HepG2 (cell line): ENCODE results near the gene RFX2. TPM values are rescaled to one million over a fixed set of nuclear protein-coding genes. Genes with fewer than 3 reads are reported as not detected.

Source experiments
- ATAC-seq: fragments of 200-7000 bp; cut with Tn5 transposase; 3 replicates; pipeline ENCODE4 v1.9.1; 2020; ENCODE audit warnings: mild to moderate bottlenecking, moderate library complexity
- BruUV-seq: library from RNA; stranded (reverse); fragments of 400-500 nt; replicated peaks from 2 replicates; lab custom pipeline; 2021; lab: Mats Ljungman, UMichigan
- CTCF ChIA-PET: fragments of 300-600 bp; formaldehyde crosslinking; extraction: SDS; loops from one replicate; lab custom pipeline; 2021; ENCODE audit warnings: low total read pairs, inconsistent platforms, low intra/inter-chr PET ratio; lab: Yijun Ruan, JAX
- POLR2A ChIA-PET: fragments of 350-600 bp; sonication (Branson Sonifier 250); formaldehyde crosslinking; loops from one replicate; lab custom pipeline; 2020; ENCODE audit warnings: antibody characterized with exemption, inconsistent platforms; lab: Yijun Ruan, JAX
- DNase-seq: peaks from one replicate; pipeline ENCODE4 v3.0.0-alpha.2; 2015; ENCODE audit warnings: low spot score
- FAIRE-seq: peaks from 3 replicates; lab custom pipeline; 2011; peaks lifted over from hg19 to GRCh38; lab: Jason Lieb, UNC
- H2AFZ ChIP-seq: one replicate; pipeline ENCODE4 v1.6.1; 2011; ENCODE audit warnings: low read length, inconsistent platforms
- H3K27ac ChIP-seq: fragments of 300-600 bp; 3 replicates; pipeline ENCODE4 v1.8.0; 2011; ENCODE audit warnings: mixed run types, mild to moderate bottlenecking, mixed read lengths, low read length, inconsistent platforms; ENCODE audit not compliant: insufficient read depth; ENCODE audit errors: extremely low read length
- H3K27me3 ChIP-seq, 2 experiments: fragments of 200-600 bp in 1 of 2; 2 replicates in 1 of 2; 3 replicates in 1 of 2; pipeline versions ENCODE4 v1.6.0 to v1.8.0; 2011; ENCODE audit warnings: low read length in 2 of 2, mild to moderate bottlenecking in 2 of 2, moderate library complexity in 2 of 2, inconsistent platforms in 1 of 2; ENCODE audit not compliant: insufficient read depth in 2 of 2, control insufficient read depth in 1 of 2
- H3K36me3 ChIP-seq, 2 experiments: fragments of 200-600 bp in 1 of 2; replicated peaks in 1 of 2; 2 replicates in 1 of 2; 3 replicates in 1 of 2; pipeline versions ENCODE4 v1.5.1 to v1.8.0; 2011; ENCODE audit warnings: low read length in 2 of 2, inconsistent platforms in 1 of 2; ENCODE audit not compliant: insufficient read depth in 2 of 2, control insufficient read depth in 1 of 2
- H3K4me1 ChIP-seq: 2 replicates; pipeline ENCODE4 v1.5.1; 2012; ENCODE audit warnings: low read length, inconsistent platforms; ENCODE audit not compliant: insufficient read depth
- H3K4me2 ChIP-seq: 2 replicates; pipeline ENCODE4 v1.6.0; 2011; ENCODE audit warnings: low read depth, low read length, inconsistent platforms
- H3K4me3 ChIP-seq, 3 experiments: fragments of 200-600 bp in 1 of 3; sonication (generic), shearing (Covaris generic) in 1 of 3; replicated peaks in 1 of 3; 2 replicates each; pipeline ENCODE4 v1.5.1; 2011 to 2016; ENCODE audit warnings: low read length in 3 of 3, inconsistent platforms in 2 of 3, low read depth in 2 of 3, mild to moderate bottlenecking in 2 of 3, control low read depth in 1 of 3, mixed read lengths in 1 of 3; ENCODE audit not compliant: insufficient read depth in 1 of 3
- H3K79me2 ChIP-seq: one replicate; pipeline ENCODE4 v1.6.1; 2011; ENCODE audit warnings: low read length, inconsistent platforms; ENCODE audit not compliant: insufficient read depth
- H3K9ac ChIP-seq: 2 replicates; pipeline ENCODE4 v1.6.0; 2011; ENCODE audit warnings: mild to moderate bottlenecking, low read depth, low read length, inconsistent platforms; ENCODE audit not compliant: insufficient read depth
- H3K9me3 ChIP-seq: 2 replicates; pipeline ENCODE4 v1.5.1; 2012; ENCODE audit warnings: mild to moderate bottlenecking, low read length
- H4K20me1 ChIP-seq: 2 replicates; pipeline ENCODE4 v1.6.0; 2011; ENCODE audit warnings: inconsistent platforms, mild to moderate bottlenecking, low read length, moderate library complexity; ENCODE audit not compliant: insufficient read depth
- ATF7-NPFF ChIP-seq: sonication (generic); formaldehyde crosslinking; IDR thresholded peaks from 2 replicates; pipeline ENCODE4 v1.8.1; 2023; ENCODE audit warnings: mild to moderate bottlenecking, low read depth, missing genetic modification reagents, moderate library complexity
- MATR3 ChIP-seq: sonication (generic); formaldehyde crosslinking; IDR thresholded peaks from 2 replicates; pipeline ENCODE4 v1.4.0; 2020; ENCODE audit warnings: missing genetic modification reagents
- ZNF781 ChIP-seq: sonication (generic); formaldehyde crosslinking; IDR thresholded peaks from 2 replicates; pipeline ENCODE4 v1.5.1; 2020; ENCODE audit warnings: borderline replicate concordance, mild to moderate bottlenecking, missing genetic modification reagents; ENCODE audit errors: not compliant biosample characterization
- ZNF83 ChIP-seq: sonication (generic); formaldehyde crosslinking; IDR thresholded peaks from 2 replicates; pipeline ENCODE4 v1.4.0; 2020; ENCODE audit warnings: missing genetic modification reagents, mild to moderate bottlenecking, borderline replicate concordance
- WGBS: methylation state at CpG from one replicate; pipeline ENCODE4 v1.1.6; 2017; ENCODE audit warnings: low lambda C conversion rate; 5-methylcytosine and 5-hydroxymethylcytosine counted together
- in situ Hi-C: cut with HindIII; loops from 2 replicates; pipeline ENCODE4 v1.10.0; 2017; ENCODE audit warnings: low pct_unique_long_range_greater_than_20kb; ENCODE audit not compliant: extremely low pct_ligation_motif_present
- intact Hi-C: fragments of 100-400 bp; cut with micrococcal nuclease; formaldehyde crosslinking; loops from one replicate; pipeline ENCODE4 v1.10.0; 2022; ENCODE audit not compliant: unreplicated experiment
- polyA plus RNA-seq, 8 experiments: library from polyadenylated mRNA; depleted of rRNA in 3 of 8; stranded (reverse) in 7 of 8; unstranded in 1 of 8; fragments of >200 nt; fragmentation: Illumina TruSeq in 4 of 8; extraction: Trizol in 4 of 8; gene quantifications; 2 replicates each; pipeline versions ENCODE4 v1.2.1 to v1.2.3, GENCODE V29; 2011 to 2016; ENCODE audit warnings: low read depth in 4 of 8, missing spikeins in 1 of 8, mixed read lengths in 1 of 8; ENCODE audit not compliant: insufficient read depth in 1 of 8
- total RNA-seq, 5 experiments: library from RNA; depleted of rRNA; stranded (reverse); fragments of >200 nt; fragmentation: Illumina TruSeq; extraction: Trizol; gene quantifications; 2 replicates each; pipeline ENCODE4 v1.2.3, GENCODE V29; 2016; ENCODE audit warnings: low read depth in 1 of 5
- TF ChIP-seq, protein P1 (sequence below): sonication (generic); formaldehyde crosslinking; IDR thresholded peaks from 2 replicates; pipeline ENCODE4 v1.5.1; 2020; ENCODE audit warnings: mild to moderate bottlenecking, missing genetic modification reagents, moderate library complexity
- TF ChIP-seq, protein P2 (sequence below), 2 experiments: IDR thresholded peaks; 2 replicates each; pipeline ENCODE4 v1.6.1; 2011 to 2012; ENCODE audit warnings: low read length in 2 of 2, borderline replicate concordance in 1 of 2, low read depth in 1 of 2, mild to moderate bottlenecking in 1 of 2, moderate library complexity in 1 of 2

RFX2 gene
- total and polyA plus RNA-seq, 2 of the 13 experiments (the other 11 are each of a cell fraction or from before 2014, with no cell fraction given): 2.8 to 3.3 TPM

DNA sequence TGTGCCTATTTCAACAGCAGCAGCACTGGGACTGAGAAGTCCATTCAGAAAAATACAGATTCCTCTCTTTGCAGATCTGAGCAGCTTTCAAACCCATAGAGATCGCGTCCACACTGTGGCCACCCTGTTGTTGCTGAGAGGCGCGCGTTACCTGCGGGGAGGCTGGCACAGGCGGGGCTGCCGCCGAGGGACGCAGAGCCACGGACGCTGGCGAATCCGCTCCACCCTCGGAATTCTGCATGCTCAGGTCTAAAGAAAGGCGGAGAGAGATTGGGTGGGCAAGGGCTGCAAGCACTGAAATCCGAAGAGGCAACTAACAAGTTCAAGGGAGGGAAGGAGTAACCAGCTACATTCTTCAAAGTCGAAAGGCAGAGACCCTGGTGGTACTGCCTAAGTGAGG lies 63.0 kb downstream of the RFX2 start:
- no peaks in the 10 kb centered on the region for H3K27me3 ChIP-seq
- no peaks in the 10 kb centered on the region for H3K9me3 ChIP-seq
- CTCF ChIA-PET: interaction anchor here (1.1 to 5.8 kb wide), 4 partner anchors 10 to 243 kb away, joined by 3 to 153 read pairs (median 17); no protein-coding TSS in a partner anchor
- intact Hi-C loops: no loop called here
- no peak overlapping the region for H3K4me2 ChIP-seq
- no TSS peak for BruUV-seq
- 75% methylated on average over 18 of the region's 18 CpGs for WGBS
- in situ Hi-C loops: loop anchor here (5.0 to 25.0 kb wide), 2 partner anchors 80 to 265 kb away; no protein-coding TSS in a partner anchor
- ATAC-seq (no peak), FAIRE-seq (no peak), DNase-seq (no peak)
- H4K20me1 ChIP-seq: no peaks in the 10 kb centered on the region; the same call in 1 of the 2 replicates
- TF ChIP-seq ZNF83: no peak
- no peak for TF ChIP-seq MATR3 (CRISPR knock-in tag)
- TF ChIP-seq ZNF781 (CRISPR knock-in tag): no peak
- TF ChIP-seq ATF7-NPFF (CRISPR knock-in tag): no peak
- no peak overlapping the region for H3K4me3 ChIP-seq
- POLR2A ChIA-PET: no interaction called here
- H3K27ac ChIP-seq: no peak overlapping the region
- peaks cover 13% of the 10 kb centered on the region for H3K4me1 ChIP-seq
- H3K36me3 ChIP-seq: no peaks in the 10 kb centered on the region
- no peak overlapping the region for H3K9ac ChIP-seq
- H3K79me2 ChIP-seq: no peaks in the 10 kb centered on the region
- no peak overlapping the region for H2AFZ ChIP-seq

DNA sequence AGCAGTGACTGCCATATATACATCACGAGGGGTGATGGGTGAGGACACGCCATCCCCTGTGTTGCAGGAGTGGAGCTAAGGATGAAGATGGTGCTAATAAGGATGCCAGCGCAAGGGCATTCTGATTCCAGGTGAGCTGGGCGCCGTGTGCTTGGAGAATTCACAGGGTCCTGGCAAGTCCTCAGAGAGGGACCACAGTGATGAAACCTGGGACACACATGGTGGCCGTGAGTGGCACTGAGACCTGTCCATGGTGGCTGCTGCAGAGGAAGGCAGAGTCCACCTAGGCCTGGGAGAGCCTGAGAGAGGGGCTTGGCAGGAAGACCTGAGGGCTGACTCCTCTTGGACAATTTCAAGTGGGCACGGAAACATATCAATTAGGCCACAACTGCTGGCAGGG lies 65.2 kb downstream of the RFX2 start:
- Histone ChIP-seq H3K9me3 (no peaks in the 10 kb centered on the region), H3K27me3 (no peaks in the 10 kb centered on the region), H3K4me3 (no peak overlapping the region), H3K36me3 (no peaks in the 10 kb centered on the region), H3K79me2 (no peaks in the 10 kb centered on the region), H3K4me1 (peaks cover 13% of the 10 kb centered on the region), H4K20me1 (no peaks in the 10 kb centered on the region; the same call in 1 of the 2 replicates), H3K27ac (no peak overlapping the region), H2AFZ (no peak overlapping the region), H3K9ac (no peak overlapping the region), H3K4me2 (no peak overlapping the region)
- no peak for ATAC-seq
- ChIA-PET CTCF (interaction anchor here (4.5 kb wide), 1 partner anchor 57 kb away, joined by 30 read pairs; no protein-coding TSS in a partner anchor), POLR2A (no interaction called here)
- 48% methylated on average over 5 of the region's 7 CpGs for WGBS
- TF ChIP-seq, protein P1, sequence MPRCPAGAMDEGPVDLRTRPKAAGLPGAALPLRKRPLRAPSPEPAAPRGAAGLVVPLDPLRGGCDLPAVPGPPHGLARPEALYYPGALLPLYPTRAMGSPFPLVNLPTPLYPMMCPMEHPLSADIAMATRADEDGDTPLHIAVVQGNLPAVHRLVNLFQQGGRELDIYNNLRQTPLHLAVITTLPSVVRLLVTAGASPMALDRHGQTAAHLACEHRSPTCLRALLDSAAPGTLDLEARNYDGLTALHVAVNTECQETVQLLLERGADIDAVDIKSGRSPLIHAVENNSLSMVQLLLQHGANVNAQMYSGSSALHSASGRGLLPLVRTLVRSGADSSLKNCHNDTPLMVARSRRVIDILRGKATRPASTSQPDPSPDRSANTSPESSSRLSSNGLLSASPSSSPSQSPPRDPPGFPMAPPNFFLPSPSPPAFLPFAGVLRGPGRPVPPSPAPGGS (CRISPR knock-in tag): no peak
- TF ChIP-seq, protein P2, sequence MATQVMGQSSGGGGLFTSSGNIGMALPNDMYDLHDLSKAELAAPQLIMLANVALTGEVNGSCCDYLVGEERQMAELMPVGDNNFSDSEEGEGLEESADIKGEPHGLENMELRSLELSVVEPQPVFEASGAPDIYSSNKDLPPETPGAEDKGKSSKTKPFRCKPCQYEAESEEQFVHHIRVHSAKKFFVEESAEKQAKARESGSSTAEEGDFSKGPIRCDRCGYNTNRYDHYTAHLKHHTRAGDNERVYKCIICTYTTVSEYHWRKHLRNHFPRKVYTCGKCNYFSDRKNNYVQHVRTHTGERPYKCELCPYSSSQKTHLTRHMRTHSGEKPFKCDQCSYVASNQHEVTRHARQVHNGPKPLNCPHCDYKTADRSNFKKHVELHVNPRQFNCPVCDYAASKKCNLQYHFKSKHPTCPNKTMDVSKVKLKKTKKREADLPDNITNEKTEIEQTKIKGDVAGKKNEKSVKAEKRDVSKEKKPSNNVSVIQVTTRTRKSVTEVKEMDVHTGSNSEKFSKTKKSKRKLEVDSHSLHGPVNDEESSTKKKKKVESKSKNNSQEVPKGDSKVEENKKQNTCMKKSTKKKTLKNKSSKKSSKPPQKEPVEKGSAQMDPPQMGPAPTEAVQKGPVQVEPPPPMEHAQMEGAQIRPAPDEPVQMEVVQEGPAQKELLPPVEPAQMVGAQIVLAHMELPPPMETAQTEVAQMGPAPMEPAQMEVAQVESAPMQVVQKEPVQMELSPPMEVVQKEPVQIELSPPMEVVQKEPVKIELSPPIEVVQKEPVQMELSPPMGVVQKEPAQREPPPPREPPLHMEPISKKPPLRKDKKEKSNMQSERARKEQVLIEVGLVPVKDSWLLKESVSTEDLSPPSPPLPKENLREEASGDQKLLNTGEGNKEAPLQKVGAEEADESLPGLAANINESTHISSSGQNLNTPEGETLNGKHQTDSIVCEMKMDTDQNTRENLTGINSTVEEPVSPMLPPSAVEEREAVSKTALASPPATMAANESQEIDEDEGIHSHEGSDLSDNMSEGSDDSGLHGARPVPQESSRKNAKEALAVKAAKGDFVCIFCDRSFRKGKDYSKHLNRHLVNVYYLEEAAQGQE (IDR thresholded peaks at IDR 0.05; ENCODE audit: borderline replicate concordance in 1 of 2, low read depth in 1 of 2, low read length in 2 of 2): peak; percentile 25 to 68
- FAIRE-seq: no peak
- BruUV-seq: no TSS peak
- in situ Hi-C loops: loop anchor here (5.0 to 25.0 kb wide), 2 partner anchors 82 to 267 kb away; no protein-coding TSS in a partner anchor
- intact Hi-C loops: no loop called here
- DNase-seq: no peak
